Gastroesophageal sphincter (tissue), 4 donors: Measurements from ENCODE around the gene TAS2R20. TPM values are rescaled to one million over a fixed set of nuclear protein-coding genes. Genes with fewer than 3 reads are reported as not detected.

Source experiments
- ATAC-seq: fragments of 150-250 bp; one replicate; pipeline ENCODE4 v1.9.1; 2016; ENCODE audit warnings: mild to moderate bottlenecking, moderate library complexity
- H3K27ac ChIP-seq, 4 donors: fragments of 200-600 bp; sonication (generic) in 3 of 4; 1 replicate in 3 of 4; 2 replicates in 1 of 4; pipeline ENCODE4 v1.5.1; 2016 to 2019
- H3K27me3 ChIP-seq: fragments of 200-600 bp; sonication (generic); one replicate; pipeline ENCODE4 v1.5.1; 2019
- H3K36me3 ChIP-seq, 2 donors: fragments of 200-600 bp; sonication (generic); one replicate each; pipeline ENCODE4 v1.5.1; 2019; ENCODE audit warnings: control low read depth in 1 of 2
- H3K4me1 ChIP-seq, 3 donors: fragments of 200-600 bp; sonication (generic); 1 replicate in 2 of 3; 2 replicates in 1 of 3; pipeline ENCODE4 v1.5.1; 2016 to 2019; ENCODE audit warnings: control low read depth in 2 of 3
- H3K4me3 ChIP-seq, 2 donors: fragments of 200-600 bp; sonication (generic); one replicate each; pipeline ENCODE4 v1.5.1; 2019; ENCODE audit warnings: mild to moderate bottlenecking in 1 of 2, moderate library complexity in 1 of 2
- H3K9me3 ChIP-seq, 3 donors: fragments of 200-600 bp; sonication (generic); one replicate each; pipeline ENCODE4 v1.5.1; 2017 to 2019; ENCODE audit warnings: control low read depth in 2 of 3
- CTCF ChIP-seq, 4 experiments: fragments of 200-600 bp in 2 of 4; fragments of 450-650 bp in 2 of 4; sonication (generic) in 1 of 4; IDR thresholded peaks; one replicate each; pipeline ENCODE4 v1.5.1; 2017 to 2019; ENCODE audit warnings: antibody characterized with exemption in 4 of 4, mild to moderate bottlenecking in 2 of 4, moderate library complexity in 2 of 4
- EP300 ChIP-seq: sonication (generic); formaldehyde crosslinking; IDR thresholded peaks from one replicate; pipeline ENCODE4 v1.6.1; 2017; ENCODE audit warnings: antibody characterized with exemption, mild to moderate bottlenecking
- POLR2A ChIP-seq, 2 donors: fragments of 450-650 bp; IDR thresholded peaks; one replicate each; pipeline ENCODE4 v1.6.1; 2017; ENCODE audit warnings: antibody characterized with exemption in 2 of 2, mild to moderate bottlenecking in 2 of 2, moderate library complexity in 1 of 2
- POLR2AphosphoS5 ChIP-seq: sonication (generic); formaldehyde crosslinking; IDR thresholded peaks from one replicate; pipeline ENCODE4 v1.6.1; 2017; ENCODE audit warnings: antibody characterized with exemption
- WGBS, 2 donors: methylation state at CpG; one replicate each; pipeline ENCODE4 v1.1.5; 2018; ENCODE audit warnings: low coverage in 1 of 2; 5-methylcytosine and 5-hydroxymethylcytosine counted together
- total RNA-seq, 4 donors: library from RNA; depleted of rRNA; stranded (reverse); fragments of >200 nt; gene quantifications; one replicate each; pipeline ENCODE4 v1.1.0, GENCODE V29; 2016

The TAS2R20 gene
- total RNA-seq, 4 donors from 2014 or later: 1.8 to 8.9 (median 3.9) TPM; not detected in 1

GRCh38 chr12:10960211-10960610 lies 37.9 kb downstream of the TAS2R20 start:
- Histone ChIP-seq H3K36me3 (peaks cover 0 to 5% of the 10 kb centered on the region in 2 donors), H3K27me3 (no peaks in the 10 kb centered on the region), H3K27ac (no peak overlapping the region), H3K4me3 (no peak overlapping the region), H3K9me3 (peaks cover 0 to 14% (median 0%) of the 10 kb centered on the region in 3 donors), H3K4me1 (no peaks in the 10 kb centered on the region)
- TF ChIP-seq POLR2A (IDR thresholded peaks at IDR 0.05): no peak
- no peak for TF ChIP-seq CTCF (IDR thresholded peaks at IDR 0.05)
- TF ChIP-seq POLR2AphosphoS5: no peak
- no peak for TF ChIP-seq EP300
- ATAC-seq: no peak
- 67 to 93% methylated on average over 3 to 4 of the region's 4 CpGs for WGBS, 2 donors

- Histone ChIP-seq H3K9me3 (peaks cover 0 to 16% (median 0%) of the 10 kb centered on the region in 3 donors), H3K27ac (no peak overlapping the region), H3K4me1 (no peaks in the 10 kb centered on the region), H3K4me3 (no peak overlapping the region), H3K27me3 (no peaks in the 10 kb centered on the region), H3K36me3 (peaks cover 0 to 5% of the 10 kb centered on the region in 2 donors)
- no peak for ATAC-seq
- TF ChIP-seq EP300: no peak
- no peak for TF ChIP-seq POLR2AphosphoS5
- no peak for TF ChIP-seq POLR2A (IDR thresholded peaks at IDR 0.05)
- TF ChIP-seq CTCF (IDR thresholded peaks at IDR 0.05): no peak
- WGBS, 2 donors: 78 to 100% methylated on average over 2 of the region's 2 CpGs
Measured at GRCh38 chr12:10959804-10960203, 38.3 kb downstream of the TAS2R20 start.

- no peaks in the 10 kb centered on the region for H3K4me1 ChIP-seq
- no peaks in the 10 kb centered on the region for H3K27me3 ChIP-seq
- H3K27ac ChIP-seq: no peak overlapping the region
- no peak overlapping the region for H3K4me3 ChIP-seq
- peaks cover 0 to 16% (median 0%) of the 10 kb centered on the region in 3 donors for H3K9me3 ChIP-seq
- TF ChIP-seq POLR2A (IDR thresholded peaks at IDR 0.05) (no peak), EP300 (no peak), CTCF (IDR thresholded peaks at IDR 0.05) (no peak), POLR2AphosphoS5 (no peak)
- H3K36me3 ChIP-seq: peaks cover 0 to 5% of the 10 kb centered on the region in 2 donors
- no peak for ATAC-seq
Measured at GRCh38 chr12:10957741-10958140, 40.4 kb downstream of the TAS2R20 start.

GRCh38 chr12:10956085-10956484 lies 42.0 kb downstream of the TAS2R20 start:
- Histone ChIP-seq H3K4me1 (no peaks in the 10 kb centered on the region), H3K4me3 (no peak overlapping the region), H3K9me3 (peaks cover 0 to 16% (median 0%) of the 10 kb centered on the region in 3 donors), H3K36me3 (peaks cover 0 to 5% of the 10 kb centered on the region in 2 donors), H3K27me3 (no peaks in the 10 kb centered on the region), H3K27ac (no peak overlapping the region)
- TF ChIP-seq EP300 (no peak), POLR2AphosphoS5 (no peak), CTCF (IDR thresholded peaks at IDR 0.05) (no peak), POLR2A (IDR thresholded peaks at IDR 0.05) (no peak)
- ATAC-seq: no peak

- H3K4me3 ChIP-seq: no peak overlapping the region
- no peaks in the 10 kb centered on the region for H3K27me3 ChIP-seq
- H3K4me1 ChIP-seq: no peaks in the 10 kb centered on the region
- TF ChIP-seq CTCF (IDR thresholded peaks at IDR 0.05) (no peak), POLR2AphosphoS5 (no peak), EP300 (no peak), POLR2A (IDR thresholded peaks at IDR 0.05) (no peak)
- WGBS, 2 donors: 67 to 89% methylated on average over 3 of the region's 4 CpGs
- H3K27ac ChIP-seq: no peak overlapping the region
- H3K36me3 ChIP-seq: no peaks in the 10 kb centered on the region
- peaks cover 0 to 16% (median 0%) of the 10 kb centered on the region in 3 donors for H3K9me3 ChIP-seq
- ATAC-seq: no peak
Measured at GRCh38 chr12:10952645-10953044, 45.5 kb downstream of the TAS2R20 start.
